KBM-7 (cell line): ENCODE measurements around the gene TRIM32.

Source experiments
- DNase-seq: peaks from one replicate; pipeline ENCODE4 v3.0.0-alpha.2; 2015
- in situ Hi-C: fragments of 300-500 bp; cut with MboI; formaldehyde crosslinking; loops from 2 replicates; pipeline ENCODE4 v1.14.3; 2020; ENCODE audit warnings: low sequenced_read_pairs, low pct_unique_long_range_greater_than_20kb, mixed read lengths

TRIM32 gene

DNA sequence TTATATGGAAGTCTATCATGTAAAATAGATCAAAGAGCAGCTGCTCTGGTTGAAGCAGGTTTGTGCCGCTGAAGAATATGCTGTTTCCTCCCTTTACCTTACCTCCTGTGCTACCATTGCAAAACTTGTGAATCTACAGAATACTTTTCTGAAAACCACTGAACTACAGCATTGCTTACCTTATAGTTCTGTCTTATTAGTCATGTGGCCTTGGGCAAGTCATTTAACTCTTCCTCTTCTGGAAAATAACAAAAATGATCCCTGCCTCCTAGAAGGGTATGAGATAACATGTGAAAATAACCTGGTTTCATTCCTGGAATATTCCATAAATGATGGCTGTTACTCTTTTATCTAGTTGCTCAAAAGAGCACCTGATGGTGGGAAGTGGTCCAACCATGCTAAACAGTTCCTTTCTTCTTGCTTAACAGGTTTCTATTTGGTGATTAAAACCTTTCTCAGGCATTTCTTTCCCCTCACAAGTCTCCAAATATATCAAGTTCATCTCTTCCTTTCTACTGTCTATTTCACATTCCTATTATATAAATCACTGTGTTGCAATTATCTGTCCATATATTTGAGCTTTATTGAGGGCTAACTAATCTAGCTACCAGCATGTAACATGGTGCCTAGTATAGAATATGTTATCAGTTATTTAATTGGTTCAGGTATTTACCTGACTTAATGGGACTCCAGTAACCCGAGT is 15.0 kb downstream of the TRIM32 start:
- DNase-seq: no peak
- in situ Hi-C loops: no loop called here

GRCh38 chr9:116703634-116704033 is 16.5 kb downstream of the TRIM32 start:
- in situ Hi-C loops: no loop called here
- no peak for DNase-seq

DNA sequence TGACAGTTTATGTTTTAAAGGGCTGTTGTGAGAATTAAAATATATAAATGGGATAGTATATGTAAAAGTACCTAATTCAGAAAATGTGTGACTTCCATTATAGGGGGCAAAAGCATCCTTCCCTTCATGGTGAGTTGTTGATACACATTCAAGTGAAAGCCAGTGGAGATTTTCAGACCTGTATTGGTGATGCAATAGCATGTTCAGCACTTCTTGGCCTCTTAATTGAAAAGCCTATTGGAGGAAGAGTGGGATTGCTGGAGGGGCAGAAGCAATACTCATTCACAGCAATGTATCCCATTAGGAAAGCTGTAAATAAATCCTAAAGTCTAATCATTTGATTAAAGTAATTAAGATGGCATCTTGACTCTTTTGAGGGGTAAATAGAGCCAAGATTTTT is 17.4 kb downstream of the TRIM32 start:
- no peak for DNase-seq
- in situ Hi-C loops: no loop called here

- DNase-seq: no peak
These were observed 18.4 kb downstream of the TRIM32 start for GRCh38 chr9:116705531-116705930.

GRCh38 chr9:116706310-116707290 is 19.5 kb downstream of the TRIM32 start:
- in situ Hi-C loops: no loop called here
- no peak for DNase-seq

More at GRCh38 chr9:116705531-116705930, 18.4 kb downstream of the TRIM32 start:
- in situ Hi-C loops: no loop called here

- in situ Hi-C loops: no loop called here
- DNase-seq: no peak
These were observed 25.7 kb downstream of the TRIM32 start for GRCh38 chr9:116712781-116713180.

- no peak for DNase-seq
- in situ Hi-C loops: no loop called here
These were observed 26.2 kb downstream of the TRIM32 start for GRCh38 chr9:116713271-116713670.

DNA sequence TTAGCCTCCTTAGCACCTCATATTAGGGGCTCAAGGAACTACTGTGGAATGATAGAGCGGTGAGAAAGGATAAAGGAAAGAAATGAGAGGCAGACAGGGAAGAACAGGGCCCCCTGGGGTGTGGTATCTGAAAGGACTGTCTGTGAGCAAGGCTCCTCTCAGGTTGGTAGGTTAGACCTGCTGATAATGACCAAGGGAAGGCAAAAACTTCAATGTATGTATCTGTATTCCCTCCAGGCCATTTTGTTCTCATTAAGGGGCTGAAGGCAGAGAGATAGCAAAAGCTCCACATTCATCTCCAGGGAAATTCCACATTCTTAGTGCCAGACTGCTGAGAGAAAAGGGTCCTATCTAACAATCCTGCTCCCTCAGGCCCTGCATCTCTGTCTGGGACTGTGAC is 28.6 kb downstream of the TRIM32 start:
- DNase-seq: no peak
- in situ Hi-C loops: no loop called here

DNA sequence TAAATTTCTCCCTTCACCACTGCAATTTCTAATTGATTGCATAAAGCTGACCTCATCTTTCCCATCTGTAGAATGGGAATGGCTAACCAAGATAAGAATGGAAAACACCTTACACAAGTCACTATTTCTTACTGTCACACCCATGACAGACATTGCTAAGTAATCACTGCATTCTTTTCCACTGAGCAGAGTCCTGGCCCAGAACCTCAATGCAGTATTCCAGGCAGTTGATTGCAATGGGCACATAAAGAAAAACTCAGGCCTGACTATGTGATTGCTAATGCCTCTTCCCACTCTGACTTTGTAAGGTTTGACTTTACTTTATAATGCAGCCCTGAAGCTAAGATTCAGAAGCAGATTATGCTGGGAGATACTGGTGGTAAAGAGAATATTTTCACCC is 29.3 kb downstream of the TRIM32 start:
- no peak for DNase-seq
- in situ Hi-C loops: no loop called here

DNA sequence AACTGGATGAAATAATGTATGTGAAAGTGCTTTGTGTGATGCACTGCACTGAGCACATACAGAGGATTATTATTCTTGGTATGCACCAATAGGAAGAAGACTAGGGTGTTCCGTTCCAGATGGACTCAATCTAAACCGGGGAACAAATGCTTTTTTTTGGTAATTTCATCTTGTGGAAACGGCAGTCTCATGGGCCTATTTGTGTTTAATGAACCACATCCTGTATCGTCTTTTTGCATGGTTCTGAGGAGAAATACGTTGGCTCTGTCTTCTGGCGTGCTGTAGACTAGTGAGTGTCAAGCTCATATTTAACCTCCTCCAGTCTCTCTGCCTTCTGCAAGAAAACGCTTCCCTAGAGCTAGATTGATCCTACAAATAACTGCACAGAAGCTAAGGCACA is 30.0 kb downstream of the TRIM32 start:
- in situ Hi-C loops: no loop called here

DNA sequence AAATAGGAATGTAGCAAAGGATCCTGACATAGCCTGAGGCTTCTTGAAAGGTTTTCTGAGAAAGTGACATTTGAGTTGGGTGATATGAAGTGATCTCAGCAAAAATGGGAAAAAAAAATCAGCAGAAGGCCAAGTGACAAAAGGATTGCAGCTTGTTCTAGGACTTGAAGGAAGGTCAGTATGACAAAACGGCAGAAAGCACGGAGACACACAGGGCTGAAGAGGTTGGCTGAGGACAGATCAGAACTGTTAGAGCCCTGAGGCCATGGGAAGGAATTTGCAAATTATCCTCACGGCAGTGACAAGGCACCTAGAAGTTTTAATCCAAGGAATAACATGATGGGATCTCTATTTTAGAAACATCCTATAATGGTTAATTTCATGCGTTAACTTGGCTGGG is 31.0 kb downstream of the TRIM32 start:
- DNase-seq: no peak
- in situ Hi-C loops: no loop called here

More for the DNA sequence above, 30.0 kb downstream of the TRIM32 start:
- no peak for DNase-seq

DNA sequence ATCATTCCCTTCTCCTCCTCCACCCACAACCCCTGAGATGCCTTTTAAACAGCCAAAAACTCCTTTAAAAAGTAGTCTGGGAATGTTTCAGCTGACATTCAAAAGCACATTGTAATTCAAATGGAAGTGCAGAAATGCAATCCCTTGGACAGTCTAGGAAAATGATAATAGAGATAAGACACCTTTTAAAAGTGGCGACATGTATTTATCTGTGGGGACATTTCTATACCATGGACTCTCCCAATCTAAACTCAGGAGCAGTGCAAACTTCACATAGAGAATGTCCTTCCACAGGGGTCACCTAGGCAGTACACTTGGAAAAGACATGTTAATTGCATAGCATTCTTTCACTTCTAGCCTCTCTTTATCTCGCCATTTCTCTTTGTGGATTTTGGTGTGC is 33.0 kb downstream of the TRIM32 start:
- no peak for DNase-seq
- in situ Hi-C loops: no loop called here

DNA sequence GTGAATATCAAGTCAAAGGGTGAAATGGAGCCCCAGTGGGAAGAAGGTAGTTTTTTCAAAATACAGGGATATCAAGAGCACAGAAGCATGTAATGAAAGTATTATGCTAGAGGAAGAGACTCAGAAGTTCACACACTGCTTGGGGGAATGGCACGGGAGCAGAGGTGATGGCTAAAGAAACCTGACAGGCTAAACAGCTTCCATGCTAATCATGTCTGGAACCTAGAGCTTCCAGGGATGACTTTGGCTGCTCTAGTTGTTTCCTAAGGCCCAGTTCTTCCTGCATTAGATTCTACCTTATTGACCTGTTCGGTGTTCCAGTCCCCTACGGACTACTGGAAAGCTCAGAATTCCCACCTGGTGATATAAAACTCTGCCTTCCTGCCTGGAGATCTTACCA is 34.3 kb downstream of the TRIM32 start:
- DNase-seq: no peak
- in situ Hi-C loops: no loop called here

DNA sequence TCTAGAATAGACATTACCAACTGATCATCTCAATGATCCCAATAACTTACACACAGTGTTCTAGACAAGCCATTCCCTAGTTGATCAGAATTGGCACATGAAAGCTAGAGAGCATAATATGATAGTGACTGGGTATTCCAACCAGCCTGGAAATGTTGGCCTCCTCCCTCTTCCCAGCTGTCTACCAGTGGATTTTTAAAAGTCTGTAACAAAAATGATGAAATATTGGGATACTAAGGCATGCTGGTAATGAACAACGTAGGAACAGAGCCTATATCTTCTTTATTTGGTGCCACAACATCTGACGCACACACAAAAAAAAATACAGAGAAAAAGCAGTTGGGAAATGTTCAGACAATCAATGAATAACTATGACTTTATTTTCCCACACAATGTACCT is 34.8 kb downstream of the TRIM32 start:
- no peak for DNase-seq
- in situ Hi-C loops: no loop called here

DNA sequence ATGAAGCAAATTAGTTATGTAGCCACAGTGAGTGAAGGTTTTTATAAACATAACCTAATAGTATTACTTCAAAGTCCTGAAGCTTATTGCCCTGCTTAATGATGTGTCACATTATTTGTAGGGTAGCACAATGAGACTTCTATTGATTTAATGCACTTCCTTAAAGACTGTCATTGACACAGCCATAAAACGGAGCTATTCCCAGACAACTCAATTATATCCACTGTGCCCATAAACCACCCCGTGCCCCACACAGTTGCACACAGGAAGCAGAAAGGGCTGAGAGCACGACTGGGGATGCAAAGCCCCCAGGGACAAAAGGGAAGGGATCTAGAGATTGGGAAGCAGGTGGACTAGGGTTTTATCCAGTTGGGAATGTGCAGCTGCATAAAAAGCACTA is 37.0 kb downstream of the TRIM32 start:
- DNase-seq: no peak
- in situ Hi-C loops: no loop called here

GRCh38 chr9:116726602-116727001 is 39.5 kb downstream of the TRIM32 start:
- in situ Hi-C loops: no loop called here
- no peak for DNase-seq

DNA sequence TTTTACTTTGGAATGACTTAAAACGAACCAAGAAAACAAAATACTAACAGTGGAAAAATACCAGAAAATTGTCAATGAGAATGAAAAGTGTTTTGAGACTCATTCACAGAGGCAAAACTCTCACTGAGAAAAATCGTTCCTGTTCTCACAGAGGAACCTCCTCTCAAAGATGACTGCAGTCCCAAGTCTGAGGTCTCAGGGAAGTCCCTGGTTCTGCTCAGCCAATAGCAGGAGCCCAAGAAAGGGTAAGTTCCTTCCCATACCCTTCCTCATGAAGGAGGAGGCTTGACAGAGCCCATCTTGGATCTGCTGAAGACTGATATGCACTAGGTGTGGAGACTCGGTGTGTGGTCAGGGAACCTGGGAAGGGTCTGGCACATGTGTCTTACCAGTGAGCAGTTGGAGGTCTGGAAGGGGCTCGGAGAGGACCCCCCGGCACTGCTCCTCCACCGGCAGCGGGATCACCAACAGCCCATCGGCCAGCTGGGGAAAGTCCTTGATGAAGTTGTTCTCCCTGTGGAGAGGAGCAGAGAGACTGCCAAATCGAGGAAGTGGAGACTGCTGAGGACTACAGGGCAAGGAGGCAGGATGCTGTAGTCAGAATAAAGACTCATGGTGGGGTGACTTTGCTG is 46.0 kb downstream of the TRIM32 start:
- in situ Hi-C loops: no loop called here
- no peak for DNase-seq

GRCh38 chr9:116736399-116737151 is 49.5 kb downstream of the TRIM32 start:
- no peak for DNase-seq
- in situ Hi-C loops: no loop called here

DNA sequence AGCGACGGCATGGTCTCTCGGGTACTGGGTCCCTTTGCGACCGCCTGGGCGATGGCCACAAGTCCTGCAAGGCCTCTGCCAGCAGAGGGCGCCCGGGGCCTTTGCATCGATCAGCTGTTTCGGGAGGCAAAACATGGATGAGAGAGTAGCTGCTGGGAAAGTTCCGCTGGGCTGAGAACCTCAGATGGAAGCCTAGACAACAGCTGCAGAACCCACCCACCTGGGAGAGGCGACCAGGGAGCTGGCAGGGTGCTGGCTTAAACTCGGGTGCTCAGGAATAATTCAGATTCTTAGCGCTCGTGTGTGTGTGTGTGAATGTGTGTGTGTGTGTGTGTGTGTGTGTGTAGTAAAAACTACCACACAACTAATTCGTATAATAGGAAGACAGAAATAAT is 50.0 kb downstream of the TRIM32 start:
- in situ Hi-C loops: no loop called here
- DNase-seq: peak; percentile 73
